Dermis blood vessel endothelial cell (primary cell): ENCODE results near the gene TBC1D21. TPM values are rescaled to one million over a fixed set of nuclear protein-coding genes. Genes with fewer than 3 reads are reported as not detected.
A peak's percentile ranks its signal among the peaks of the same experiment; 100 is the strongest.

ENCODE experiments used
- DNase-seq: peaks from one replicate; pipeline ENCODE4 v3.0.0; 2010
- total RNA-seq: library from RNA; depleted of rRNA; stranded (reverse); fragments of >200 nt; gene quantifications from 2 replicates; pipeline ENCODE4 v1.2.3, GENCODE V29; 2014

Gene TBC1D21
- total RNA-seq = not detected in 2 replicates

- no peak for DNase-seq
These were observed at the start of gene TBC1D21 for GRCh38 chr15:73873456-73873855. Gene TBC1D21 (plus strand): TSS chr15:73873564. CDS start chr15:73873710, 146 bp downstream.

GRCh38 chr15:73826711-73827251 lies 46.6 kb upstream of the TBC1D21 start:
- no peak for DNase-seq

GRCh38 chr15:73829523-73829922 lies 43.8 kb upstream of the TBC1D21 start:
- no peak for DNase-seq

- no peak for DNase-seq
These were observed 40.7 kb upstream of the TBC1D21 start for GRCh38 chr15:73832657-73833056.

GRCh38 chr15:73836845-73837244 lies 36.5 kb upstream of the TBC1D21 start:
- DNase-seq = no peak

GRCh38 chr15:73838831-73839426 lies 34.4 kb upstream of the TBC1D21 start:
- DNase-seq = no peak

GRCh38 chr15:73839699-73840377 lies 33.5 kb upstream of the TBC1D21 start:
- no peak for DNase-seq

GRCh38 chr15:73840771-73841170 lies 32.6 kb upstream of the TBC1D21 start:
- no peak for DNase-seq

- DNase-seq = no peak
These were observed 31.3 kb upstream of the TBC1D21 start for GRCh38 chr15:73841756-73842725.

GRCh38 chr15:73843787-73844186 lies 29.6 kb upstream of the TBC1D21 start:
- DNase-seq = no peak

- no peak for DNase-seq
These were observed 29.0 kb upstream of the TBC1D21 start for GRCh38 chr15:73844356-73844755.

- DNase-seq = no peak
These were observed 27.9 kb upstream of the TBC1D21 start for GRCh38 chr15:73845507-73845906.

GRCh38 chr15:73845907-73846306 lies 27.5 kb upstream of the TBC1D21 start:
- DNase-seq = no peak

GRCh38 chr15:73849641-73850040 lies 23.7 kb upstream of the TBC1D21 start:
- DNase-seq = no peak

GRCh38 chr15:73850228-73850627 lies 23.1 kb upstream of the TBC1D21 start:
- DNase-seq = no peak

GRCh38 chr15:73851689-73852088 lies 21.7 kb upstream of the TBC1D21 start:
- DNase-seq = peak; percentile 71

GRCh38 chr15:73852507-73852906 lies 20.9 kb upstream of the TBC1D21 start:
- no peak for DNase-seq

GRCh38 chr15:73854265-73854664 lies 19.1 kb upstream of the TBC1D21 start:
- DNase-seq = no peak

GRCh38 chr15:73856458-73857192 lies 16.7 kb upstream of the TBC1D21 start:
- DNase-seq = no peak

GRCh38 chr15:73857193-73857920 lies 16.0 kb upstream of the TBC1D21 start:
- DNase-seq = no peak

GRCh38 chr15:73858062-73858461 lies 15.3 kb upstream of the TBC1D21 start:
- no peak for DNase-seq

GRCh38 chr15:73862276-73862675 lies 11.1 kb upstream of the TBC1D21 start:
- DNase-seq = no peak
